ENCODE results near the gene EXTL1. TPM values are rescaled to one million over a fixed set of nuclear protein-coding genes. Genes with fewer than 3 reads are reported as not detected.

EXTL1 gene
- total RNA-seq, 2 experiments from 2014 or later = not detected

GRCh38 chr1:25990702-25991395 is 30.7 kb upstream of the EXTL1 start:
- H3K27ac Mint-ChIP-seq = peak overlapping the region; percentile 82
- H3K4me3 Mint-ChIP-seq = peak overlapping the region; percentile 73
- peaks cover 10% of the 10 kb centered on the region for H3K36me3 Mint-ChIP-seq (ENCODE audit: low read depth)
- DNase-seq = peak; percentile 75
- no peaks in the 10 kb centered on the region for H3K27me3 Mint-ChIP-seq (ENCODE audit: low read depth)
- CTCF ChIA-PET = interaction anchor here (1.0 to 2.7 kb wide), 6 partner anchors 10 to 95 kb away, joined by 3 to 30 read pairs (median 3); no protein-coding TSS in a partner anchor
- H3K4me1 Mint-ChIP-seq (ENCODE audit: low read depth) = peaks cover 51% of the 10 kb centered on the region
- no peaks in the 10 kb centered on the region for H3K9me3 Mint-ChIP-seq
- intact Hi-C loops (cut with micrococcal nuclease) = loop anchor here (1.0 to 10.0 kb wide), 3 partner anchors 7 to 746 kb away; partner anchors contain the start of genes PAFAH2 and RSRP1

DNA sequence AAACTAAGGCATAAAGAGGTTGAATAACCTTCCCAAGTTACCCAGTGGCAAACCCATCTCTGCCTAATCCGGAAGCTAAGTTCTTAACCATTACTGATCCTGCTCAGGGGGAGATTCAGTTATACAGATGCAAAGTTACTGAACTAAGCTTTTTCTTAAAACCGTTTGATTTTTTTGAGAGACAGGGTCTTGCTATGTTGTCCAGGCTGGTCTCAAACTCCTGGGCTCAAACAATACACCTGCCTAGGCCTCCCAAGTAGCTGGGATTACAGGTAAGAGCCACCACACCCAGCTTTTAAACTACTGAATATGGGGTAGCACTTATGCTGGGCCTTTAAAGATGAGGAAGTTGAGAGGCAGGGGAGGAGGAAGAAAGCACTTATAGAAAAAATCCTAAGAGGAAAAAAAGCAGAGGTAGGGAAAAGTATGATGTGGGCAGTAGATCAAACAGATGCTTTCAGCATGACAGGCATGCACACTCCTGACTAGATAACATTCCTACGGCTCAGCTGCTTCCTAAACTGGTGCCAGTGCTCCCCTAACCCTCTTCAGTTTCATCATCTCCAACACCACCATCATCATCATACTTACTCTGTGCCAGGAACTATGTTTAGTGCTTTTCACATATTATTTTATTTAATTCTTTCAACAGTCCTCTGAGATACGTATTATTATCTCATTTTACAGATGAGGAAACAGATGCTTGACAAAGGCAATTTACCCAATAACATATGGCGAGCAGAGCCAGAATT is 29.5 kb upstream of the EXTL1 start:
- intact Hi-C loops (cut with micrococcal nuclease) = loop anchor here (10.0 kb wide), 1 partner anchor 747 kb away; the partner anchor contains the start of gene RSRP1
- no peak for DNase-seq
- CTCF ChIA-PET = interaction anchor here (0.6 to 2.7 kb wide), 2 partner anchors 12 to 97 kb away, joined by 4 to 30 read pairs; no protein-coding TSS in a partner anchor
- no peak overlapping the region for H3K4me3 Mint-ChIP-seq
- no peaks in the 10 kb centered on the region for H3K27me3 Mint-ChIP-seq (ENCODE audit: low read depth)
- H3K9me3 Mint-ChIP-seq = no peaks in the 10 kb centered on the region
- H3K36me3 Mint-ChIP-seq (ENCODE audit: low read depth) = peaks cover 7% of the 10 kb centered on the region
- peaks cover 52% of the 10 kb centered on the region for H3K4me1 Mint-ChIP-seq (ENCODE audit: low read depth)
- peak overlapping the region; percentile 13 for H3K27ac Mint-ChIP-seq

DNA sequence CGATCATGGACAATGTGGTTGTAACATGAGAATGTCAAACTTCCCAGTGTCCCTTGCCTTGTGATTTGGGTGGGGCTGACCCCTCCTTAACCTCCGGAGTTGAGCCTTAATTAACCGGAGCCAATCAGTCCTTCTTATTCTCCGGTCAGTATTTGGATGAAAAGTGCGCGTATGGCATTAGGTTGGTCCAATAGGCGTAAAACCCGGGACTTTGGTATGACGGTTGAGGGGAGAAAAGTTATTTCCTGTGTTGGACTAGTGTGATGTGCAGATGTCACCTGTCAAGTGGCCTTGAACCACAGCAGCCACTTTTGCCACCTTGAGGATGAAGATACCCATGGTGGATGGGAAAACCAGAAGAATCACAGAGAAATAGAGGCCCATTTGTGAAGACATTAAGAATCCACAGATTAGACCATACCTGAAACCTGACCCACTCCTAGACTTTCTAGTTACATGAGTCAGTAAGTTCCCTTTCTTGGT is 28.8 kb upstream of the EXTL1 start:
- no peak overlapping the region for H3K27ac Mint-ChIP-seq
- intact Hi-C loops (cut with micrococcal nuclease) = loop anchor here (10.0 kb wide), 1 partner anchor 748 kb away; the partner anchor contains the start of gene RSRP1
- no peaks in the 10 kb centered on the region for H3K9me3 Mint-ChIP-seq
- no peak overlapping the region for H3K4me3 Mint-ChIP-seq
- peaks cover 48% of the 10 kb centered on the region for H3K4me1 Mint-ChIP-seq (ENCODE audit: low read depth)
- CTCF ChIA-PET = interaction anchor here (1.9 to 11.0 kb wide), 2 partner anchors 21 to 96 kb away, joined by 5 to 154 read pairs; no protein-coding TSS in a partner anchor
- no peak for DNase-seq
- peaks cover 4% of the 10 kb centered on the region for H3K36me3 Mint-ChIP-seq (ENCODE audit: low read depth)
- H3K27me3 Mint-ChIP-seq (ENCODE audit: low read depth) = no peaks in the 10 kb centered on the region

DNA sequence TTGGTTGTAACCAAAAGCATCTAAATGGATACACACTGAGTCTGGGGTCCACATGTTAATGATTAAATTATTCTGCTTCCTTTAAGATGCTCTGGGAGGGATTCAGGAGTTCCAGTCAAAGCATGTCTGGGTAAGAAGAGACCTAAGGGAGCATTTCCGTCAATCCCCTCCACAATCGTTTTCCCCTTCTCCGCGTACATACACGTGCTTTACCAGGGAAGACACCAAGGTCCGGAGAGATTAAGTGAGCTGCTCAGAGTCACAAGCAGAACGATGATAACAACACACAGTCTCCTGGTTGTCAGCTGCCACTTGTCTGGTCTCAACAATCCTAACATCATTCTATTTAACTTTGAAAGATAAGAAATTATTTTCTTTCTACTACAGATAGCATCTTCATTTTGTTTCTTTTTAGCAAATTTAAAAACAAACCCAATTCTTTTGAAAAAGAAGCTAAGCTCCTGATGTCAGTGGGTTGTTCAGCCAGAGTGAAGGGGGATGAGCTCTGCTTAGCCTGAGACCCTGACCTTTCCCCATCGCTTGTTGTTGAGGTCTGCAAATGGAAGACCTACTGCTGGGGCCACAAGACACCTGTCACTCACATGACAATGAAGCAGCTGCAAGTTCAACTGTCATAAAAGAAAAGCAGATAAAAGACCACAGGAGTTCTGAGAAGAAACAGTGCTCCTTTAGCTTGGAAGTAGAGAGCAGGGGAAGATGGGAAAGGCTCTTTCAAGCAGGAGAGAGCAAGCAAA is 28.2 kb upstream of the EXTL1 start:
- H3K27me3 Mint-ChIP-seq (ENCODE audit: low read depth) = no peaks in the 10 kb centered on the region
- CTCF ChIA-PET = interaction anchor here (0.7 to 11.0 kb wide), 5 partner anchors 11 to 100 kb away, joined by 3 to 154 read pairs (median 5); no protein-coding TSS in a partner anchor
- peak overlapping the region; percentile 25 for H3K27ac Mint-ChIP-seq
- H3K9me3 Mint-ChIP-seq = no peaks in the 10 kb centered on the region
- no peak for DNase-seq
- no peak overlapping the region for H3K4me3 Mint-ChIP-seq
- peaks cover 4% of the 10 kb centered on the region for H3K36me3 Mint-ChIP-seq (ENCODE audit: low read depth)
- H3K4me1 Mint-ChIP-seq (ENCODE audit: low read depth) = peaks cover 45% of the 10 kb centered on the region
- intact Hi-C loops (cut with micrococcal nuclease) = loop anchor here (10.0 kb wide), 1 partner anchor 749 kb away; the partner anchor contains the start of gene RSRP1

GRCh38 chr1:25994402-25995150 is 27.0 kb upstream of the EXTL1 start:
- CTCF ChIA-PET = interaction anchor here (1.1 to 11.0 kb wide), 5 partner anchors 10 to 102 kb away, joined by 3 to 154 read pairs (median 4); no protein-coding TSS in a partner anchor
- Mint-ChIP-seq H3K27me3 (ENCODE audit: low read depth) (no peaks in the 10 kb centered on the region), H3K27ac (no peak overlapping the region), H3K4me1 (ENCODE audit: low read depth) (peaks cover 40% of the 10 kb centered on the region), H3K36me3 (ENCODE audit: low read depth) (peaks cover 4% of the 10 kb centered on the region), H3K9me3 (no peaks in the 10 kb centered on the region), H3K4me3 (no peak overlapping the region)
- intact Hi-C loops (cut with micrococcal nuclease) = loop anchor here (10.0 kb wide), 1 partner anchor 750 kb away; the partner anchor contains the start of gene RSRP1
- no peak for DNase-seq

DNA sequence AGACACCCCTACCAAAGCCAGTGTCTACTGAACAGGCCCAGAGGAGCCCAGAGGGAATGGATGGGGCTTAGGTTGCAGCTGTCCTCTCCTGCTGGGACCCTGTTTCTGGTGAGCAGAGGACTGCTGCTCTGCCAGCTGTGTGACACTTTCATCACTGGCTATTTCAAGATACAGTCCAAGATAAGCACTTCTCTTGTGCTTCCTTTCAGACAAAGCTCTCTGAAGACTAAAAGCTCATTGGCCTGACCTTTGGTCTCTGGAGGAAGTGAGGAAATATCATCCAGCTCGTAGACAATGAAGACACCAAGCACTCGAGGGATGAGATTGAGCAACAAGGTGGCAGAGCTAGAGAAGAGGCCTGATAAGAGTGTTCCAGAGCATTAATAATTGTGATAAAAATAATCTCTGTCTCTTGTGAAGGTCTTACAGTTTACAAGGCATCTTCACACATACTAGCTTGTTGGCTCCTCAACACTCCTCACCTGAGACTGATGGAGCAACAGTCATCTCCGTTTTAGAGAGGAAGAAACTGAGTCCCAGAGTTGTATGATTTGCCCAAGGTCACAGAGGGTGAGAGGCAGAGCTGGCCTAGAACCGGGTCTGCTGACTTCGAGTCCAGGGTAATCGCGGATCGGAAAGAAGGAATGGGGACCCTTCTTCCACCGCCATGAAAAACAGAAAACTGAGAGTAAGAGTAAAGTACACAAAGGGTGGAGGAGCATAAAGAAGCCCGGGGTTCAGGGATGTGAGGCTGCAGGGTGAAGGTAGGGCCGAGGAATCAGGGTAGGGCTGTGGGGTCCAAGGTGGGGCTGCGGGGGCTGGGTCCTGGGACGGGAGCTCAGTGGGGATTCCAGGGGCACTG is 24.4 kb upstream of the EXTL1 start:
- CTCF ChIA-PET = interaction anchor here (0.6 to 11.0 kb wide), 21 partner anchors 9 to 502 kb away, joined by 3 to 154 read pairs (median 4); partner anchors contain the start of genes MTFR1L and PAQR7
- peaks cover 28% of the 10 kb centered on the region for H3K4me1 Mint-ChIP-seq (ENCODE audit: low read depth)
- H3K27me3 Mint-ChIP-seq (ENCODE audit: low read depth) = no peaks in the 10 kb centered on the region
- intact Hi-C loops (cut with micrococcal nuclease) = loop anchor here (10.0 kb wide), 1 partner anchor 752 kb away; the partner anchor contains the start of gene RSRP1
- H3K36me3 Mint-ChIP-seq (ENCODE audit: low read depth) = peaks cover 4% of the 10 kb centered on the region
- H3K9me3 Mint-ChIP-seq = no peaks in the 10 kb centered on the region
- H3K27ac Mint-ChIP-seq = peak overlapping the region; percentile 94
- peak overlapping the region; percentile 97 for H3K4me3 Mint-ChIP-seq
- peak; percentile 24 for DNase-seq

- Mint-ChIP-seq H3K4me1 (ENCODE audit: low read depth) (peaks cover 20% of the 10 kb centered on the region), H3K36me3 (ENCODE audit: low read depth) (peaks cover 2% of the 10 kb centered on the region), H3K27ac (peak within 1 kb of the TSS; percentile 94), H3K4me3 (peak within 1 kb of the TSS; percentile 97), H3K9me3 (no peaks in the 10 kb centered on the region), H3K27me3 (ENCODE audit: low read depth) (no peaks in the 10 kb centered on the region)
- DNase-seq = peak; percentile 99
- intact Hi-C loops (cut with micrococcal nuclease) = loop anchor here (1.0 to 10.0 kb wide), 9 partner anchors 8 to 753 kb away; partner anchors contain the start of genes AUNIP and RSRP1
- CTCF ChIA-PET = interaction anchor here (0.6 to 11.0 kb wide), 21 partner anchors 10 to 503 kb away, joined by 3 to 154 read pairs (median 4); partner anchors contain the start of genes MTFR1L and PAQR7
Measured at GRCh38 chr1:25997828-25998761, 23.5 kb upstream of the EXTL1 start, which contains the start of gene PAFAH2. TSS of gene PAFAH2 (minus strand) at chr1:25998063. CDS start at chr1:25990816, 7,247 bp downstream.

DNA sequence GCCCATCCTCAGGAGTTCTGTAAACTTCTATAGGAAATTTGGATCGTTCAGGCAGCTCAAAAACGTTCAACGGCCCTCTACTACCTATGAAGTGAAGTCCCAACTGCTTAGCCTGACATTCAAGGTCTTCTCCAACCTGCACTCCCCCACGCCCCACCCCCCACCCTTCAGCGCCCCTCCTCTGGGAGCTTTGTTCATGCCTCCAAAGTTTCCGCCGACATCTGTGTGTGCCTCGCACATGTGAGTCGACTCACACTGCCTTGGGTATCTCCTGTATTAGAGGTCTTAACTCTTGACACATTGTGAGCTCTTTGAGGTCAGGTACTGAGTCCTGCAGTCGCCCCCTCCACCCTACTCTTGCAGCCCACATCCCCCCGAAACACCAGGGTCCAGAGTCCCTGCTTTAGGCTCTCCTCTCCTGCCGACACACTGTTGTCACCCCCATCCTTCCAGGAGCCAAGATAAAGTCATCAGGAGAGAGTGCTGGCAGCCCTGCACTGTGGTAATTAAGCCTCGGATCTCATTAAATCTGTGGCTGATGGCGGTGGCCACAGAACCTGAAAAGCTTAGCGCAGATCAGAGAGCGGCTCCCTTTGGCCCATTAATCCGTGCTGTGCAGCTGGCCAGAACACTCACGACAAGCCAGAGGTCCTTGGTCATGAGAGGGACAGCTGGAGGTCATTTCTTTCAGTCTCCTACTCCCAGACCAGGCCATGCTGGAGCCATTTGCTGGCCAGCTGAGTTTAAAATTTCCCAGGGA is 22.4 kb upstream of the EXTL1 start:
- Mint-ChIP-seq H3K4me3 (no peak overlapping the region), H3K27ac (no peak overlapping the region), H3K27me3 (ENCODE audit: low read depth) (no peaks in the 10 kb centered on the region), H3K36me3 (ENCODE audit: low read depth) (no peaks in the 10 kb centered on the region), H3K9me3 (no peaks in the 10 kb centered on the region), H3K4me1 (ENCODE audit: low read depth) (peaks cover 12% of the 10 kb centered on the region)
- no peak for DNase-seq
- CTCF ChIA-PET = interaction anchor here (0.9 to 11.0 kb wide), 3 partner anchors 97 to 116 kb away, joined by 3 to 154 read pairs (median 7); no protein-coding TSS in a partner anchor
- intact Hi-C loops (cut with micrococcal nuclease) = loop anchor here (2.0 to 10.0 kb wide), 2 partner anchors 162 to 754 kb away; partner anchors contain the start of gene RSRP1

DNA sequence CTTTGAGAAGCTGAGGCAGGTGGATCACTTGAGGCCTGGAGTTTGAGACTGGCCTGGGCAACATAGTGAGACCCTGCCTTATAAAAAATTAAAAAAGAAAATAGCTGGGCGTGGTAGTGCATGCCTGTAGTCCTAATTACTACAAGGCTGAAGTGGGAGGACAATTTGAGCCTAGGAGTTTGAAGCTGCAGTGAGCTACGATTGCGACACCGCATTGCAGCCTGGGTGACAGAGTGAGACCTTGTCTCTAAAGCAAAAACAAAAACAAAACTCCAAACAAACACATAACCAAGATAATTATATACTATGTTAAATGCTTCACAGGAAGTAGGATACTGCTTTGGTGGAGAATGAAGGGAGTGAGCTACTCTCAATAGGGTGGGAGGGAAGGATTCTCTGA is 18.3 kb upstream of the EXTL1 start:
- CTCF ChIA-PET = interaction anchor here (1.2 to 11.0 kb wide), 2 partner anchors 85 to 107 kb away, joined by 11 to 154 read pairs; no protein-coding TSS in a partner anchor
- H3K27ac Mint-ChIP-seq = no peak overlapping the region
- intact Hi-C loops (cut with micrococcal nuclease) = no loop called here
- no peak overlapping the region for H3K4me3 Mint-ChIP-seq
- H3K36me3 Mint-ChIP-seq (ENCODE audit: low read depth) = no peaks in the 10 kb centered on the region
- H3K4me1 Mint-ChIP-seq (ENCODE audit: low read depth) = peaks cover 6% of the 10 kb centered on the region
- no peaks in the 10 kb centered on the region for H3K27me3 Mint-ChIP-seq (ENCODE audit: low read depth)
- no peak for DNase-seq
- no peaks in the 10 kb centered on the region for H3K9me3 Mint-ChIP-seq
